Body of pancreas (tissue), 4 donors: ENCODE data around the gene BZW1. TPM values are rescaled to one million over a fixed set of nuclear protein-coding genes. Genes with fewer than 3 reads are reported as not detected.

Source experiments
- ATAC-seq: fragments of 150-250 bp; one replicate; pipeline ENCODE4 v1.9.1; 2016
- DNase-seq, 4 donors: peaks; one replicate each; pipeline ENCODE4 v3.0.0-alpha.2; 2019
- H3K27ac ChIP-seq, 4 donors: fragments of 200-600 bp; sonication (generic); 1 replicate in 3 of 4; 2 replicates in 1 of 4; pipeline versions ENCODE4 v1.5.1 to v1.6.1; 2016 to 2019; ENCODE audit warnings: mild to moderate bottlenecking in 1 of 4, mixed read lengths in 1 of 4, moderate library complexity in 1 of 4
- H3K27me3 ChIP-seq, 2 donors: fragments of 200-600 bp; sonication (generic); one replicate each; pipeline ENCODE4 v1.6.0; 2016; ENCODE audit warnings: mild to moderate bottlenecking in 1 of 2
- H3K36me3 ChIP-seq, 2 donors: fragments of 200-600 bp; sonication (generic); replicated peaks in 1 of 2; 2 replicates each; pipeline ENCODE4 v1.5.1; 2016; ENCODE audit warnings: low read depth in 2 of 2; ENCODE audit not compliant: insufficient read depth in 1 of 2
- H3K4me1 ChIP-seq: fragments of 200-600 bp; sonication (generic); one replicate; pipeline ENCODE4 v1.6.0; 2016
- H3K4me3 ChIP-seq, 2 donors: fragments of 200-600 bp; sonication (generic); 1 replicate in 1 of 2; 2 replicates in 1 of 2; pipeline ENCODE4 v1.5.1; 2016 to 2019
- H3K9me3 ChIP-seq, 3 donors: fragments of 200-600 bp; sonication (generic); 1 replicate in 2 of 3; 2 replicates in 1 of 3; pipeline ENCODE4 v1.5.1; 2016
- POLR2A ChIP-seq, 3 donors: fragments of 450-650 bp; IDR thresholded peaks; one replicate each; pipeline ENCODE4 v1.6.1; 2016; ENCODE audit warnings: antibody characterized with exemption in 3 of 3, mild to moderate bottlenecking in 2 of 3
- WGBS, 2 donors: methylation state at CpG; one replicate each; pipeline ENCODE4 v1.1.5; 2017; 5-methylcytosine and 5-hydroxymethylcytosine counted together
- intact Hi-C: fragments of 100-400 bp; cut with DNase I; formaldehyde crosslinking; loops from one replicate; pipeline ENCODE4 v1.15.1; 2023
- small RNA-seq: library from RNA; depleted of rRNA; stranded (forward); fragments of <200 nt; gene quantifications from one replicate; pipeline ENCODE3, GENCODE V24; 2016
- total RNA-seq, 2 donors: library from RNA; depleted of rRNA; stranded (reverse); fragments of >200 nt; gene quantifications; one replicate each; pipeline ENCODE4 v1.1.0, GENCODE V29; 2016
- TF ChIP-seq, protein P1 (sequence below), 7 experiments: fragments of 450-650 bp in 4 of 7; fragments of 200-600 bp in 3 of 7; sonication (generic) in 3 of 7; IDR thresholded peaks; one replicate each; pipeline ENCODE4 v1.5.1; 2016 to 2019; ENCODE audit warnings: antibody characterized with exemption in 7 of 7

The BZW1 gene
- total RNA-seq, 2 donors from 2014 or later = 45.4 to 88.3 TPM

DNA sequence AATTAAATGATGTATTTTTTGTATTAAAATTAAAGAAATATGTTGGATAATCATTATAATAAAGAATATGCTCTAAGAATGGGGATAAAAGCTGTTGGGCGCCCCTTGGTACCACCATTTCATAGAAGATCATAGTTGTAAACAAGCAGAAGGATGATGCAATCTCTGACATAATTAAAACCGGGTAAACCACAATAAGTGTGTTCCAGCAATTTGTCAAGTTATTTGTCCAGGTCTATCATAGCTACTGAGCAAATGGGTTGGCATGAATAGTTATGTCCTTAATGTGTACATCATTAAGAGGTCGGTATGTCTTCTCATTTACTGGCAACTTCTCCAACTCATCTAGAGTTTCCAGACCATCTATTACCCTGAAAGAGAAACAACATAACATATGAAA, 59.4 kb downstream of the BZW1 start:
- DNase-seq (no peak), ATAC-seq (no peak)
- Histone ChIP-seq H3K36me3 (no peaks in the 10 kb centered on the region), H3K27ac (no peak overlapping the region), H3K9me3 (no peaks in the 10 kb centered on the region), H3K4me3 (no peak overlapping the region), H3K4me1 (peaks cover 16% of the 10 kb centered on the region), H3K27me3 (no peaks in the 10 kb centered on the region)
- TF ChIP-seq, protein P1, sequence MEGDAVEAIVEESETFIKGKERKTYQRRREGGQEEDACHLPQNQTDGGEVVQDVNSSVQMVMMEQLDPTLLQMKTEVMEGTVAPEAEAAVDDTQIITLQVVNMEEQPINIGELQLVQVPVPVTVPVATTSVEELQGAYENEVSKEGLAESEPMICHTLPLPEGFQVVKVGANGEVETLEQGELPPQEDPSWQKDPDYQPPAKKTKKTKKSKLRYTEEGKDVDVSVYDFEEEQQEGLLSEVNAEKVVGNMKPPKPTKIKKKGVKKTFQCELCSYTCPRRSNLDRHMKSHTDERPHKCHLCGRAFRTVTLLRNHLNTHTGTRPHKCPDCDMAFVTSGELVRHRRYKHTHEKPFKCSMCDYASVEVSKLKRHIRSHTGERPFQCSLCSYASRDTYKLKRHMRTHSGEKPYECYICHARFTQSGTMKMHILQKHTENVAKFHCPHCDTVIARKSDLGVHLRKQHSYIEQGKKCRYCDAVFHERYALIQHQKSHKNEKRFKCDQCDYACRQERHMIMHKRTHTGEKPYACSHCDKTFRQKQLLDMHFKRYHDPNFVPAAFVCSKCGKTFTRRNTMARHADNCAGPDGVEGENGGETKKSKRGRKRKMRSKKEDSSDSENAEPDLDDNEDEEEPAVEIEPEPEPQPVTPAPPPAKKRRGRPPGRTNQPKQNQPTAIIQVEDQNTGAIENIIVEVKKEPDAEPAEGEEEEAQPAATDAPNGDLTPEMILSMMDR (IDR thresholded peaks at IDR 0.05) = no peak
- TF ChIP-seq POLR2A (IDR thresholded peaks at IDR 0.05) = no peak
- intact Hi-C loops = no loop called here
- 65 to 73% methylated on average over 3 of the region's 3 CpGs for WGBS, 2 donors

- WGBS, 2 donors = 92 to 96% methylated on average over 6 of the region's 6 CpGs
- Histone ChIP-seq H3K4me1 (no peaks in the 10 kb centered on the region), H3K4me3 (no peak overlapping the region), H3K36me3 (peaks cover 0 to 3% of the 10 kb centered on the region in 2 donors), H3K9me3 (no peaks in the 10 kb centered on the region), H3K27ac (no peak overlapping the region), H3K27me3 (no peaks in the 10 kb centered on the region)
- TF ChIP-seq POLR2A (IDR thresholded peaks at IDR 0.05) = no peak
- TF ChIP-seq, protein P1 (IDR thresholded peaks at IDR 0.05) = no peak
- DNase-seq = no peak
- intact Hi-C loops = no loop called here
- ATAC-seq = no peak
Measured at GRCh38 chr2:200873560-200873959, 61.9 kb downstream of the BZW1 start.

Small RNA genes lying within 50 kb of the gene (small RNA-seq; reads per million reads assigned to genes)
- gene RF00019 = not detected
- gene RNA5SP115 = not detected
- gene RNU1-133P = not detected
- not detected for gene RNU6-31P

Other genes starting within 250 kb of the BZW1 start
- 10 to 100 TPM; 60.0 to 75.0 TPM for gene AOX1, start 225.9 kb upstream of the BZW1 start, total RNA-seq
- 100 to 1,000 TPM; 143 to 151 TPM for gene CLK1, start 52.7 kb downstream of the BZW1 start, total RNA-seq
- gene PPIL3, start 77.2 kb downstream of the BZW1 start, total RNA-seq = 1 to 10 TPM; 6.9 to 7.0 TPM
- 1 to 10 TPM; 7.3 to 7.6 TPM for gene NIF3L1, start 77.5 kb downstream of the BZW1 start, total RNA-seq
- gene ORC2, start 151.8 kb downstream of the BZW1 start, total RNA-seq = 10 to 100 TPM in 1 of 2 donors, 1 to 10 TPM in 1; 9.2 to 17.1 TPM